HEK293 (cell line): ENCODE results near the gene ETNK2.

Source experiments
- CTCF ChIA-PET: fragments of 350-600 bp; formaldehyde crosslinking; extraction: SDS; loops from one replicate; lab custom pipeline; 2021; ENCODE audit warnings: antibody characterized with exemption; lab: Yijun Ruan, JAX
- POLR2A ChIA-PET: fragments of 300-600 bp; formaldehyde crosslinking; extraction: SDS; loops from one replicate; lab custom pipeline; 2020; ENCODE audit warnings: antibody characterized with exemption, inconsistent platforms; lab: Yijun Ruan, JAX
- H3K27ac ChIP-seq: fragments of 200-500 bp; sonication (Bioruptor generic); 2 replicates; pipeline ENCODE4 v1.5.1; 2014; ENCODE audit warnings: low read depth, low read length, control low read depth, inconsistent platforms; ENCODE audit errors: extremely low read depth
- H3K36me3 ChIP-seq, 2 experiments: fragments of 200-500 bp in 1 of 2; sonication (Bioruptor generic) in 1 of 2; 1 replicate in 1 of 2; 2 replicates in 1 of 2; pipeline ENCODE4 v1.5.1; 2014 to 2017; ENCODE audit warnings: inconsistent platforms in 2 of 2, low read length in 2 of 2; ENCODE audit not compliant: control insufficient read depth in 2 of 2, insufficient read depth in 1 of 2
- H3K4me1 ChIP-seq: fragments of 200-500 bp; sonication (Bioruptor generic); 2 replicates; pipeline ENCODE4 v1.5.1; 2014; ENCODE audit warnings: mild to moderate bottlenecking, low read length, inconsistent platforms; ENCODE audit not compliant: control insufficient read depth, insufficient read depth
- H3K4me3 ChIP-seq: 2 replicates; pipeline ENCODE4 v1.5.1; 2011; ENCODE audit warnings: low read depth, mild to moderate bottlenecking, control low read depth, low read length, moderate library complexity
- H3K9me3 ChIP-seq: fragments of 200-500 bp; sonication (Bioruptor generic); 2 replicates; pipeline ENCODE4 v1.5.1; 2014; ENCODE audit warnings: low read depth, low read length, inconsistent platforms; ENCODE audit not compliant: control insufficient read depth, insufficient read depth
- PATZ1 ChIP-seq: fragments of 450-650 bp; formaldehyde crosslinking; IDR thresholded peaks from 2 replicates; pipeline ENCODE4 v1.5.1; 2016; ENCODE audit warnings: missing biosample characterization, missing genetic modification characterization
- PRDM4 ChIP-seq: fragments of 450-650 bp; formaldehyde crosslinking; IDR thresholded peaks from 2 replicates; pipeline ENCODE4 v1.5.1; 2017; ENCODE audit warnings: missing biosample characterization, missing genetic modification characterization
- REST ChIP-seq: fragments of 450-650 bp; formaldehyde crosslinking; IDR thresholded peaks from 2 replicates; pipeline ENCODE4 v1.5.1; 2016; ENCODE audit warnings: missing biosample characterization, missing genetic modification characterization
- SETDB1 ChIP-seq: IDR thresholded peaks from one replicate; pipeline ENCODE4 v1.6.1; 2017; ENCODE audit warnings: mild to moderate bottlenecking, low read length, moderate library complexity, mixed read lengths; ENCODE audit not compliant: insufficient read length
- ZBTB49 ChIP-seq: fragments of 450-650 bp; formaldehyde crosslinking; IDR thresholded peaks from 2 replicates; pipeline ENCODE4 v1.5.1; 2016; ENCODE audit warnings: missing biosample characterization, missing genetic modification characterization, low read depth
- ZNF10 ChIP-seq: fragments of 450-650 bp; formaldehyde crosslinking; IDR thresholded peaks from 2 replicates; pipeline ENCODE4 v1.5.1; 2017; ENCODE audit warnings: missing biosample characterization, missing genetic modification characterization
- ZNF138 ChIP-seq: fragments of 450-650 bp; formaldehyde crosslinking; IDR thresholded peaks from 2 replicates; pipeline ENCODE4 v1.5.1; 2016; ENCODE audit warnings: missing biosample characterization, missing genetic modification characterization, borderline replicate concordance
- ZNF148 ChIP-seq: fragments of 450-650 bp; formaldehyde crosslinking; IDR thresholded peaks from 2 replicates; pipeline ENCODE4 v1.5.0; 2017; ENCODE audit warnings: missing biosample characterization, missing genetic modification characterization, borderline replicate concordance
- ZNF157 ChIP-seq: fragments of 450-650 bp; formaldehyde crosslinking; IDR thresholded peaks from 2 replicates; pipeline ENCODE4 v1.5.1; 2016; ENCODE audit warnings: missing biosample characterization, missing genetic modification characterization
- ZNF221 ChIP-seq: fragments of 450-650 bp; formaldehyde crosslinking; IDR thresholded peaks from 2 replicates; pipeline ENCODE4 v1.5.1; 2017; ENCODE audit warnings: missing biosample characterization, missing genetic modification characterization, borderline replicate concordance
- ZNF274 ChIP-seq, 2 experiments: fragments of 200-500 bp in 1 of 2; fragments of 450-650 bp in 1 of 2; sonication (Bioruptor generic) in 1 of 2; formaldehyde crosslinking in 1 of 2; IDR thresholded peaks; 2 replicates each; pipeline versions ENCODE4 v1.5.1 to v1.6.1; 2014 to 2016; ENCODE audit warnings: borderline replicate concordance in 1 of 2, inconsistent platforms in 1 of 2, low read length in 1 of 2, missing biosample characterization in 1 of 2, missing genetic modification characterization in 1 of 2
- ZNF391 ChIP-seq: fragments of 450-650 bp; formaldehyde crosslinking; IDR thresholded peaks from 2 replicates; pipeline ENCODE4 v1.5.1; 2016; ENCODE audit warnings: low read depth, missing biosample characterization, missing genetic modification characterization, borderline replicate concordance
- ZNF501 ChIP-seq: fragments of 450-650 bp; formaldehyde crosslinking; IDR thresholded peaks from 2 replicates; pipeline ENCODE4 v1.5.1; 2016; ENCODE audit warnings: missing biosample characterization, missing genetic modification characterization
- ZNF558 ChIP-seq: fragments of 450-650 bp; formaldehyde crosslinking; IDR thresholded peaks from 2 replicates; pipeline ENCODE4 v1.5.1; 2016; ENCODE audit warnings: missing biosample characterization, missing genetic modification characterization
- ZNF561 ChIP-seq: fragments of 450-650 bp; IDR thresholded peaks from 2 replicates; pipeline ENCODE4 v1.5.1; 2018; ENCODE audit warnings: missing biosample characterization, missing genetic modification characterization, borderline replicate concordance
- ZNF596 ChIP-seq: fragments of 450-650 bp; IDR thresholded peaks from 2 replicates; pipeline ENCODE4 v1.5.0; 2018; ENCODE audit warnings: missing biosample characterization, mild to moderate bottlenecking, missing genetic modification characterization, moderate library complexity
- ZNF621 ChIP-seq: fragments of 450-650 bp; formaldehyde crosslinking; IDR thresholded peaks from 2 replicates; pipeline ENCODE4 v1.5.1; 2017; ENCODE audit warnings: missing biosample characterization, missing genetic modification characterization
- TF ChIP-seq, protein P1 (sequence below): fragments of 450-650 bp; formaldehyde crosslinking; IDR thresholded peaks from 2 replicates; pipeline ENCODE4 v1.5.1; 2016; ENCODE audit warnings: missing biosample characterization, missing genetic modification characterization

The ETNK2 gene

GRCh38 chr1:204098683-204099082, 53.2 kb downstream of the ETNK2 start:
- Histone ChIP-seq H3K9me3 (no peaks in the 10 kb centered on the region), H3K4me1 (peaks cover under 1% of the 10 kb centered on the region; the same call in 1 of the 2 replicates), H3K36me3 (no peaks in the 10 kb centered on the region), H3K4me3 (no peak overlapping the region), H3K27ac (no peak overlapping the region)
- TF ChIP-seq ZBTB49 (tag by site-specific recombination) (no peak), ZNF148 (tag by site-specific recombination) (no peak), ZNF138 (tag by site-specific recombination) (no peak), ZNF596 (tag by site-specific recombination) (no peak)
- TF ChIP-seq, protein P1, sequence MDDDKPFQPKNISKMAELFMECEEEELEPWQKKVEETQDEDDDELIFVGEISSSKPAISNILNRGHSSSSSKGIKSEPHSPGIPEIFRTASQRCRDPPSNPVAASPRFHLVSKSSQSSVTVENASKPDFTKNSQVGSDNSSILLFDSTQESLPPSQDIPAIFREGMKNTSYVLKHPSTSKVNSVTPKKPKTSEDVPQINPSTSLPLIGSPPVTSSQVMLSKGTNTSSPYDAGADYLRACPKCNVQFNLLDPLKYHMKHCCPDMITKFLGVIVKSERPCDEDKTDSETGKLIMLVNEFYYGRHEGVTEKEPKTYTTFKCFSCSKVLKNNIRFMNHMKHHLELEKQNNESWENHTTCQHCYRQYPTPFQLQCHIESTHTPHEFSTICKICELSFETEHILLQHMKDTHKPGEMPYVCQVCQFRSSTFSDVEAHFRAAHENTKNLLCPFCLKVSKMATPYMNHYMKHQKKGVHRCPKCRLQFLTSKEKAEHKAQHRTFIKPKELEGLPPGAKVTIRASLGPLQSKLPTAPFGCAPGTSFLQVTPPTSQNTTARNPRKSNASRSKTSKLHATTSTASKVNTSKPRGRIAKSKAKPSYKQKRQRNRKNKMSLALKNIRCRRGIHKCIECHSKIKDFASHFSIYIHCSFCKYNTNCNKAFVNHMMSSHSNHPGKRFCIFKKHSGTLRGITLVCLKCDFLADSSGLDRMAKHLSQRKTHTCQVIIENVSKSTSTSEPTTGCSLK (tag by site-specific recombination): no peak
- POLR2A ChIA-PET: no interaction called here
- CTCF ChIA-PET: interaction anchor here (1.0 kb wide), 1 partner anchor 26 kb away, joined by 4 read pairs; the partner anchor contains the start of gene SOX13

GRCh38 chr1:204096931-204097330, 54.9 kb downstream of the ETNK2 start:
- CTCF ChIA-PET: no interaction called here
- no peak overlapping the region for H3K27ac ChIP-seq
- no peaks in the 10 kb centered on the region for H3K9me3 ChIP-seq
- POLR2A ChIA-PET: no interaction called here
- no peaks in the 10 kb centered on the region for H3K36me3 ChIP-seq
- no peak overlapping the region for H3K4me3 ChIP-seq
- peaks cover 6% of the 10 kb centered on the region; the same call in 1 of the 2 replicates for H3K4me1 ChIP-seq
- TF ChIP-seq ZNF621 (tag by site-specific recombination) (no peak), ZNF221 (tag by site-specific recombination) (no peak), ZNF561 (tag by site-specific recombination) (no peak), ZNF391 (tag by site-specific recombination) (no peak), REST (tag by site-specific recombination) (no peak), PATZ1 (tag by site-specific recombination) (no peak), PRDM4 (tag by site-specific recombination) (no peak), ZNF558 (tag by site-specific recombination) (no peak), ZNF157 (tag by site-specific recombination) (no peak), ZNF274 (IDR thresholded peaks at IDR 0.05; ENCODE audit: low read length) (no peak), ZNF274 (tag by site-specific recombination; IDR thresholded peaks at IDR 0.05; ENCODE audit: borderline replicate concordance) (no peak), ZNF10 (tag by site-specific recombination) (no peak), ZNF501 (tag by site-specific recombination) (no peak), SETDB1 (no peak)
